Fibroblast of pulmonary artery (primary cell): ENCODE results near the gene CCDC7.
"Not testable (repeated sequence)": the region's sequence is repeated elsewhere in the genome, so short reads cannot be mapped to it uniquely, and the experiment has no call there.

ENCODE experiments used
- DNase-seq: peaks from one replicate; pipeline ENCODE4 v3.0.0-alpha.2; 2010; ENCODE audit warnings: low read depth
- H3K4me3 ChIP-seq: replicated peaks from 2 replicates; pipeline ENCODE4 v1.5.1; 2011; ENCODE audit warnings: low read depth, mild to moderate bottlenecking, control low read depth, low read length, moderate library complexity
- CTCF ChIP-seq: IDR thresholded peaks from 2 replicates; pipeline ENCODE4 v1.5.1; 2011; ENCODE audit warnings: mild to moderate bottlenecking, control low read depth, low read length, inconsistent platforms; ENCODE audit errors: missing control alignments

The CCDC7 gene

GRCh38 chr10:32893916-32894664, 448.1 kb downstream of the CCDC7 start:
- H3K4me3 ChIP-seq, result no peak overlapping the region
- TF ChIP-seq CTCF, result no peak
- no peak for DNase-seq

GRCh38 chr10:32895200-32895968, 449.4 kb downstream of the CCDC7 start:
- not testable (repeated sequence) for H3K4me3 ChIP-seq
- peak; percentile 31 for DNase-seq

DNA sequence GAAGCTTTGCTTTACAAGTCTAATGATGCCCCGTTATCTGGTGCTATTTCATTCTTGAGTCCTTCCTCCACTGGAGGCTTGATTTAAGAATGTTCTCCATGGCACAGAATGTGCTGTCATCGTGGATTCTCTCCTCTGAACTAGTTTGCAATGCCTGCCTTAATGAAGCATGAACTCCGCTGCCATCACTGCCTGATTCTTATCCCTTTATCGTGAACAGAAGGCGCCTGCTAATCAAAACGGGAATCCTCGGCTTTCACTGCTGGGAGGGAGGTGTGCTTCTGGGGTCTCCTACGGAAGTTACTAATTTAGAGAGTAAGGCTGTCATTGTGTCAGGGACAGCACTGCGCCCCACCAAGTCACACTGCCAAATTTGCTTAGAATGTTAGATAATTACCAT, 455.9 kb downstream of the CCDC7 start:
- DNase-seq, result no peak
- no peak overlapping the region for H3K4me3 ChIP-seq
- TF ChIP-seq CTCF, result no peak

DNA sequence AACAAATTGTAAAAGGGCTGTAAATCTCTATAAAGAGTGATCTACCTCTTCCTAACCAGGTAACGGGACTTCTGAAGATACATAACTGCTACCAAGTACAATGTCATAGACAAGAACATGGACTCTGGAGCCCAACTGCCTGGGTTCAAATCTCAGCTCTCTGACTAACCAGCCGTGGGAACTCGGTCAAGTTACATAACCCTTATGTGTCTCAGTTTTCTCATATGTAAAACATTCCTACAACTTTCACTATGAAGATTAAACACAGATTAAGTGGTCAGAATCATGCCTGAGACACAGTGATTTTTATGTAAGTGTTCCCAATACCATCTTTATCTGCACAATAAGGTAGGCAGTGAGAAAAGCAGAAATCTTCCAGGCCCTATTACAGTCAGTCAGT, 459.5 kb downstream of the CCDC7 start:
- no peak overlapping the region for H3K4me3 ChIP-seq
- no peak for TF ChIP-seq CTCF
- DNase-seq, result no peak

GRCh38 chr10:32906595-32906994, 460.7 kb downstream of the CCDC7 start:
- no peak overlapping the region for H3K4me3 ChIP-seq
- no peak for DNase-seq
- TF ChIP-seq CTCF, result no peak

GRCh38 chr10:32909456-32909855, 463.5 kb downstream of the CCDC7 start:
- DNase-seq, result no peak
- no peak for TF ChIP-seq CTCF
- no peak overlapping the region for H3K4me3 ChIP-seq

DNA sequence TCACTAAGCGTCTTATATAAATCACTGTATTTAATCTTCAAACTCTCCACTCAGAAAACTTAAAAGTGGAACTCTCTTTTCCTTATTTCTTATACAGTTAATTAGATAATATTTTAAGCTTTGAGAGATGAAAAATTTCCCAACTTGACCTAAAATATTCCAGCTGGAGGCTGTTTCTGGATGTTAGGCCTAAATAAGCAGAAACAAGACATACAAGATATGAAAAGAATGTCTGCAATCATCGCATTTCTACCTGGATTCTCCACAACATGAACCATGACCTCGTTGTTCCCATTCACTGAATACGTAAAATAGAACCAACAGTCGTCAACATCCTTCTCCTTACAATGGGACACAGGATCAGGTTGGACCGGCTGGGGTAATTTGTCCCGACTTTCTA, 464.0 kb downstream of the CCDC7 start:
- not testable (repeated sequence) for DNase-seq, H3K4me3 ChIP-seq
